Endothelial cell (in vitro differentiated cells): ENCODE data around the gene ATL2. TPM values are rescaled to one million over a fixed set of nuclear protein-coding genes. Genes with fewer than 3 reads are reported as not detected.

Experiments
- DNase-seq: peaks from one replicate; pipeline ENCODE4 v3.0.0; 2021; ENCODE audit warnings: low spot score
- H3K27ac Mint-ChIP-seq: one replicate; pipeline ENCODE4 v1.8.0; 2021; ENCODE audit warnings: mixed read lengths, inconsistent platforms; ENCODE audit not compliant: unreplicated experiment
- H3K27me3 Mint-ChIP-seq: one replicate; pipeline ENCODE4 v1.8.0; 2021; ENCODE audit warnings: mild to moderate bottlenecking, moderate library complexity, mixed read lengths, inconsistent platforms; ENCODE audit not compliant: unreplicated experiment
- H3K36me3 Mint-ChIP-seq: one replicate; pipeline ENCODE4 v1.8.0; 2021; ENCODE audit warnings: mild to moderate bottlenecking, low read depth, mixed read lengths, inconsistent platforms; ENCODE audit not compliant: unreplicated experiment
- H3K4me1 Mint-ChIP-seq: one replicate; pipeline ENCODE4 v1.8.0; 2021; ENCODE audit warnings: mild to moderate bottlenecking, mixed read lengths, inconsistent platforms; ENCODE audit not compliant: unreplicated experiment
- H3K4me3 Mint-ChIP-seq: one replicate; pipeline ENCODE4 v1.8.0; 2021; ENCODE audit warnings: mild to moderate bottlenecking, mixed read lengths, inconsistent platforms; ENCODE audit not compliant: unreplicated experiment
- H3K9me3 Mint-ChIP-seq: one replicate; pipeline ENCODE4 v1.8.0; 2021; ENCODE audit warnings: mixed read lengths, inconsistent platforms; ENCODE audit not compliant: unreplicated experiment
- CTCF ChIP-seq: fragments of 200-600 bp; sonication (generic); IDR thresholded peaks from one replicate; pipeline ENCODE4 v1.5.0; 2021; ENCODE audit warnings: antibody characterized with exemption; ENCODE audit not compliant: unreplicated experiment
- total RNA-seq: library from RNA; stranded (reverse); fragmentation: NEBNext Ultra II Directional; extraction: Animal tissue kit (Norgen Biotek cat#: 25700); gene quantifications from one replicate; pipeline ENCODE4 v1.2.1, GENCODE V29; 2021; ENCODE audit not compliant: unreplicated experiment

ATL2 gene
- total RNA-seq, 1 donor from 2014 or later, result 38.0 TPM

- Mint-ChIP-seq H3K4me1 (peaks cover 23% of the 10 kb centered on the region), H3K9me3 (no peaks in the 10 kb centered on the region), H3K4me3 (peak overlapping the region; percentile 94), H3K36me3 (no peaks in the 10 kb centered on the region), H3K27me3 (peaks cover 6% of the 10 kb centered on the region), H3K27ac (peak overlapping the region; percentile 95)
- DNase-seq, result no peak
- TF ChIP-seq CTCF, result no peak
Measured at GRCh38 chr2:38374984-38375383, 2.1 kb downstream of the ATL2 start.

- TF ChIP-seq CTCF, result no peak
- H3K9me3 Mint-ChIP-seq, result no peaks in the 10 kb centered on the region
- no peaks in the 10 kb centered on the region for H3K36me3 Mint-ChIP-seq
- H3K4me3 Mint-ChIP-seq, result no peak overlapping the region
- H3K27me3 Mint-ChIP-seq, result peaks cover 4% of the 10 kb centered on the region
- no peak for DNase-seq
- H3K4me1 Mint-ChIP-seq, result peaks cover 17% of the 10 kb centered on the region
- no peak overlapping the region for H3K27ac Mint-ChIP-seq
Measured at GRCh38 chr2:38371235-38371634, 5.8 kb downstream of the ATL2 start.

GRCh38 chr2:38370664-38371063 lies 6.4 kb downstream of the ATL2 start:
- no peak overlapping the region for H3K27ac Mint-ChIP-seq
- TF ChIP-seq CTCF, result no peak
- DNase-seq, result no peak
- no peaks in the 10 kb centered on the region for H3K27me3 Mint-ChIP-seq
- H3K9me3 Mint-ChIP-seq, result no peaks in the 10 kb centered on the region
- no peak overlapping the region for H3K4me3 Mint-ChIP-seq
- H3K36me3 Mint-ChIP-seq, result no peaks in the 10 kb centered on the region
- H3K4me1 Mint-ChIP-seq, result peaks cover 12% of the 10 kb centered on the region

GRCh38 chr2:38362232-38362631 lies 14.8 kb downstream of the ATL2 start:
- H3K4me3 Mint-ChIP-seq, result no peak overlapping the region
- H3K9me3 Mint-ChIP-seq, result no peaks in the 10 kb centered on the region
- no peak for TF ChIP-seq CTCF
- DNase-seq, result no peak
- peaks cover 3% of the 10 kb centered on the region for H3K4me1 Mint-ChIP-seq
- H3K27me3 Mint-ChIP-seq, result no peaks in the 10 kb centered on the region
- H3K27ac Mint-ChIP-seq, result no peak overlapping the region
- peaks cover 3% of the 10 kb centered on the region for H3K36me3 Mint-ChIP-seq

GRCh38 chr2:38360177-38360576 lies 16.9 kb downstream of the ATL2 start:
- no peak overlapping the region for H3K27ac Mint-ChIP-seq
- no peak for DNase-seq

More at GRCh38 chr2:38360177-38360576, 16.9 kb downstream of the ATL2 start:
- no peak for TF ChIP-seq CTCF
- Mint-ChIP-seq H3K4me1 (no peaks in the 10 kb centered on the region), H3K9me3 (no peaks in the 10 kb centered on the region), H3K4me3 (no peak overlapping the region), H3K27me3 (no peaks in the 10 kb centered on the region), H3K36me3 (peaks cover 3% of the 10 kb centered on the region)
